ENCODE results near the gene SUSD6.

Gene SUSD6

DNA sequence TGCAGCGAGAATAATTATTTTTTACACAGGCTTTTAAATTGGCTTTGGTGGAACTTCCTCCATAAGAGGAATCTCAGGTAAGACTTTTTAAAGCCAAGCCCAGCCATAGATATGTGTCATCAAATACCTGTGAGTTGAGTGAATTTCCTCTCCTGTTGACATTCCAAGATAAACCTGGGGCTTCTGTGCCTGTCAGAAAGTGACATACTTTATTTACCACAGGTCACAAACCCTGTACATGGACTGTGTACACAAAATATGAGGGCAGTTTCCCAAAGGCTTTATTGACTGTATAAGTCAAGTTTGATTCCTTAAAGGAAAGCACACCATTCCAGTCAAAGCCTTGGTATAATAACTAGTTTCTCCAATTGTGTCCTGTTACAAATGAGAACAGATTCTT lies 129.7 kb downstream of the SUSD6 start:
- Histone ChIP-seq H3K9ac (ENCODE audit: low read length) (no peak overlapping the region), H3K9me3 (ENCODE audit: insufficient read depth, low read length) (no peaks in the 10 kb centered on the region), H2AFZ (ENCODE audit: low read depth, low read length) (no peak overlapping the region), H3K36me3 (replicated peaks; ENCODE audit: low read depth, low read length) (no peaks in the 10 kb centered on the region), H3K27ac (ENCODE audit: low read length) (no peak overlapping the region), H3K4me1 (ENCODE audit: low read length) (no peaks in the 10 kb centered on the region), H3K27me3 (ENCODE audit: low read depth, low read length) (no peaks in the 10 kb centered on the region), H3K79me2 (ENCODE audit: low read length) (no peaks in the 10 kb centered on the region), H3K4me2 (ENCODE audit: low read length) (no peak overlapping the region), H3K4me3 (ENCODE audit: low read length) (no peak overlapping the region), H4K20me1 (ENCODE audit: insufficient read depth, low read length) (no peaks in the 10 kb centered on the region)
- TF ChIP-seq, protein P1, sequence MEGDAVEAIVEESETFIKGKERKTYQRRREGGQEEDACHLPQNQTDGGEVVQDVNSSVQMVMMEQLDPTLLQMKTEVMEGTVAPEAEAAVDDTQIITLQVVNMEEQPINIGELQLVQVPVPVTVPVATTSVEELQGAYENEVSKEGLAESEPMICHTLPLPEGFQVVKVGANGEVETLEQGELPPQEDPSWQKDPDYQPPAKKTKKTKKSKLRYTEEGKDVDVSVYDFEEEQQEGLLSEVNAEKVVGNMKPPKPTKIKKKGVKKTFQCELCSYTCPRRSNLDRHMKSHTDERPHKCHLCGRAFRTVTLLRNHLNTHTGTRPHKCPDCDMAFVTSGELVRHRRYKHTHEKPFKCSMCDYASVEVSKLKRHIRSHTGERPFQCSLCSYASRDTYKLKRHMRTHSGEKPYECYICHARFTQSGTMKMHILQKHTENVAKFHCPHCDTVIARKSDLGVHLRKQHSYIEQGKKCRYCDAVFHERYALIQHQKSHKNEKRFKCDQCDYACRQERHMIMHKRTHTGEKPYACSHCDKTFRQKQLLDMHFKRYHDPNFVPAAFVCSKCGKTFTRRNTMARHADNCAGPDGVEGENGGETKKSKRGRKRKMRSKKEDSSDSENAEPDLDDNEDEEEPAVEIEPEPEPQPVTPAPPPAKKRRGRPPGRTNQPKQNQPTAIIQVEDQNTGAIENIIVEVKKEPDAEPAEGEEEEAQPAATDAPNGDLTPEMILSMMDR (IDR thresholded peaks at IDR 0.05; ENCODE audit: low read depth, low read length): no peak

DNA sequence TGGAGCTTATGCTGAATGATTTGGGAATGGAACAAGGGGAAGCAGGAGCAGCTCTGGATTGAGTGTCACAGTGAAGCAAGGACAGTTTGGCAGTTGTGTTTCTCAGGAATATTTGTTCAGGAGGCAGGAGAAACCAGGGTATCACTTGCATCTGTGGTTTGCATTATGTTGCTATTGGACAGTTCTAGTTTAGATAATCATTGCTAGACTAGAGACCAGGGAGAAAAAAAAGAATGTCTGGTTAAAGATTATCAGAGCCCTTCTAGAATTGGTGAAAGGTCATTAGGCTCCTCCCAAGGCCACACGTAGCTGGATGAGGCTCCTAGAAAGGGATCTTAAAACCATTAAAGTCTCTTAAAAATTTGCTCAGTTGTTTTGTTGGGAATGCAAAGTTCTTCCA lies 138.6 kb downstream of the SUSD6 start:
- no peaks in the 10 kb centered on the region for H3K79me2 ChIP-seq (ENCODE audit: low read length)
- H3K9ac ChIP-seq (ENCODE audit: low read length): no peak overlapping the region
- TF ChIP-seq EZH2phosphoT487 (IDR thresholded peaks at IDR 0.05; ENCODE audit: low read depth): no peak
- TF ChIP-seq, protein P1 (IDR thresholded peaks at IDR 0.05; ENCODE audit: low read depth, low read length): no peak
- H2AFZ ChIP-seq (ENCODE audit: low read depth, low read length): no peak overlapping the region
- no peaks in the 10 kb centered on the region for H3K27me3 ChIP-seq (ENCODE audit: low read depth, low read length)
- H4K20me1 ChIP-seq (ENCODE audit: insufficient read depth, low read length): no peaks in the 10 kb centered on the region
- peaks cover 3% of the 10 kb centered on the region; the same call in 1 of the 2 replicates for H3K4me1 ChIP-seq (ENCODE audit: low read length)
- H3K4me2 ChIP-seq (ENCODE audit: low read length): no peak overlapping the region
- H3K9me3 ChIP-seq (ENCODE audit: insufficient read depth, low read length): no peaks in the 10 kb centered on the region
- no peak overlapping the region for H3K27ac ChIP-seq (ENCODE audit: low read length)
- H3K36me3 ChIP-seq (replicated peaks; ENCODE audit: low read depth, low read length): no peaks in the 10 kb centered on the region
- H3K4me3 ChIP-seq (ENCODE audit: low read length): no peak overlapping the region

DNA sequence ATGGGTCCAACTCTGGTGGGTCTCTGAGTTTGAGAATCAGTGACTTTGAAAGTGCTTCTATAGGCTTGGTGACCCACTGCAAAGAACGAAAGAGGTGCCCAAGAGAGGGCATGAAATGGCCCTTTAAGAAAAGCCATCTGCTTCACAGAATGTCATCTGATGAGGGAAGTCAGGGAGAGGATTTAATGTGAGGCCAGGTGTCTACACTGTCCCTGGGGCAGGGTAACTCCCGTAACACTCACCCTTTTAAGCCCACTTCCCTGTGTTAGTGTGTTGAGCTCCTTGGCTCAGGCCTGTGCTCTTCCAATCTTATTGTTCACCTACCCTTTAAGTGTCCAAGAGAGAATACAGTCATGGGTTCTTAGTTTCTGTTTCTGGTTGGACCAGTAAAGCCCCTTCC lies 139.1 kb downstream of the SUSD6 start:
- no peaks in the 10 kb centered on the region for H3K36me3 ChIP-seq (replicated peaks; ENCODE audit: low read depth, low read length)
- H3K4me2 ChIP-seq (ENCODE audit: low read length): no peak overlapping the region
- H3K4me1 ChIP-seq (ENCODE audit: low read length): peaks cover 7% of the 10 kb centered on the region
- no peak overlapping the region for H3K27ac ChIP-seq (ENCODE audit: low read length)
- H3K9me3 ChIP-seq (ENCODE audit: insufficient read depth, low read length): no peaks in the 10 kb centered on the region
- H3K79me2 ChIP-seq (ENCODE audit: low read length): no peaks in the 10 kb centered on the region
- no peaks in the 10 kb centered on the region for H3K27me3 ChIP-seq (ENCODE audit: low read depth, low read length)
- TF ChIP-seq, protein P1 (IDR thresholded peaks at IDR 0.05; ENCODE audit: low read depth, low read length): no peak
- TF ChIP-seq EZH2phosphoT487 (IDR thresholded peaks at IDR 0.05; ENCODE audit: low read depth): no peak
- no peak overlapping the region for H3K9ac ChIP-seq (ENCODE audit: low read length)
- no peak overlapping the region for H3K4me3 ChIP-seq (ENCODE audit: low read length)
- H4K20me1 ChIP-seq (ENCODE audit: insufficient read depth, low read length): no peaks in the 10 kb centered on the region
- H2AFZ ChIP-seq (ENCODE audit: low read depth, low read length): no peak overlapping the region

DNA sequence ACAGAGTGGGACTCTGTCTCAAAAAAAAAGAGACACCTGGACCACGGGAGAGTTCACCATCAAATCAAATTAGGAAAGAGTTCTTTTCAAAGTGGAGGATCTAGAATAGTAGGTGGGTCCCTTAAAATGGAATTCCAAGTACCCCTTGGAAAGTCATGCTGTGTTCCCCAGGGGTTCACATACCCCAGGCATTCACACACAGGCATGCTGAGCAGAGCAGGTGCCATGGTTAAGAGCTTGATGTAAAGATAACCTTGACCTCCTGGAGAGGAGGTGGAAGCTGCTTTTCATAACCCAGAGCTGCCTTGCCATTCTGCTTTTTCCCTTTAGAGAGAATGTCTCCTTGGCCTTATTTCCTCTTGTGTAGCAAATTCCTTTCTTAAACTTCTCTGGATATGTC lies 141.4 kb downstream of the SUSD6 start:
- no peaks in the 10 kb centered on the region for H3K27me3 ChIP-seq (ENCODE audit: low read depth, low read length)
- H3K4me1 ChIP-seq (ENCODE audit: low read length): peaks cover 8% of the 10 kb centered on the region
- no peak overlapping the region for H3K27ac ChIP-seq (ENCODE audit: low read length)
- H4K20me1 ChIP-seq (ENCODE audit: insufficient read depth, low read length): no peaks in the 10 kb centered on the region
- TF ChIP-seq, protein P1 (IDR thresholded peaks at IDR 0.05; ENCODE audit: low read depth, low read length): no peak
- no peak for TF ChIP-seq EZH2phosphoT487 (IDR thresholded peaks at IDR 0.05; ENCODE audit: low read depth)
- no peak overlapping the region for H3K4me2 ChIP-seq (ENCODE audit: low read length)
- no peak overlapping the region for H3K9ac ChIP-seq (ENCODE audit: low read length)
- H3K9me3 ChIP-seq (ENCODE audit: insufficient read depth, low read length): no peaks in the 10 kb centered on the region
- no peak overlapping the region for H2AFZ ChIP-seq (ENCODE audit: low read depth, low read length)
- no peaks in the 10 kb centered on the region for H3K36me3 ChIP-seq (replicated peaks; ENCODE audit: low read depth, low read length)
- no peaks in the 10 kb centered on the region for H3K79me2 ChIP-seq (ENCODE audit: low read length)
- H3K4me3 ChIP-seq (ENCODE audit: low read length): no peak overlapping the region

All from OCI-LY3 (cell line).